SH-SY5Y (cell line): ENCODE measurements around the gene TBC1D32.

ENCODE experiments used
- GATA2 ChIP-seq: IDR thresholded peaks from 2 replicates; pipeline ENCODE4 v1.6.1; 2011; ENCODE audit warnings: mild to moderate bottlenecking, low read depth, low read length
- GATA3 ChIP-seq: IDR thresholded peaks from 2 replicates; pipeline ENCODE4 v1.6.1; 2011; ENCODE audit warnings: low read depth, mild to moderate bottlenecking, low read length, moderate library complexity

GRCh38 chr6:121382467-121383121, 48.3 kb upstream of the TBC1D32 start:
- TF ChIP-seq GATA3 (no peak), GATA2 (0 out of 2 replicates have a peak, but pooled peaks have one; percentile 8)
